ENCODE measurements around the gene MS4A5.

Gene MS4A5

GRCh38 chr11:60429272-60429671 lies at the start of gene MS4A5:
Gene MS4A5, plus strand, starts transcription at chr11:60429572. Its CDS starts 103 bp downstream, at chr11:60429675.
- in situ Hi-C loops (cut with MboI; ENCODE audit: low pct_unique_long_range_greater_than_20kb, low sequenced_read_pairs, unreplicated experiment) = no loop called here
- no peak for TF ChIP-seq CTCF (IDR thresholded peaks at IDR 0.05; ENCODE audit: extremely low read depth, insufficient read depth, missing control alignments)
- DNase-seq (ENCODE audit: low spot score) = no peak

- in situ Hi-C loops (cut with MboI; ENCODE audit: low pct_unique_long_range_greater_than_20kb, low sequenced_read_pairs, unreplicated experiment) = no loop called here
- no peak for TF ChIP-seq CTCF (IDR thresholded peaks at IDR 0.05; ENCODE audit: extremely low read depth, insufficient read depth, missing control alignments)
- DNase-seq (ENCODE audit: low spot score) = peak; percentile 49
These were observed 40.0 kb upstream of the MS4A5 start for GRCh38 chr11:60389279-60389910.

- in situ Hi-C loops (cut with MboI; ENCODE audit: low pct_unique_long_range_greater_than_20kb, low sequenced_read_pairs, unreplicated experiment) = no loop called here
- TF ChIP-seq CTCF (IDR thresholded peaks at IDR 0.05; ENCODE audit: extremely low read depth, insufficient read depth, missing control alignments) = no peak
- no peak for DNase-seq (ENCODE audit: low spot score)
These were observed 39.0 kb upstream of the MS4A5 start for GRCh38 chr11:60390419-60390818.

GRCh38 chr11:60392361-60392760 lies 37.0 kb upstream of the MS4A5 start:
- DNase-seq (ENCODE audit: low spot score) = no peak
- in situ Hi-C loops (cut with MboI; ENCODE audit: low pct_unique_long_range_greater_than_20kb, low sequenced_read_pairs, unreplicated experiment) = no loop called here
- no peak for TF ChIP-seq CTCF (IDR thresholded peaks at IDR 0.05; ENCODE audit: extremely low read depth, insufficient read depth, missing control alignments)

GRCh38 chr11:60393016-60393415 lies 36.4 kb upstream of the MS4A5 start:
- DNase-seq (ENCODE audit: low spot score) = no peak
- in situ Hi-C loops (cut with MboI; ENCODE audit: low pct_unique_long_range_greater_than_20kb, low sequenced_read_pairs, unreplicated experiment) = no loop called here
- TF ChIP-seq CTCF (IDR thresholded peaks at IDR 0.05; ENCODE audit: extremely low read depth, insufficient read depth, missing control alignments) = no peak

- in situ Hi-C loops (cut with MboI; ENCODE audit: low pct_unique_long_range_greater_than_20kb, low sequenced_read_pairs, unreplicated experiment) = no loop called here
- TF ChIP-seq CTCF (IDR thresholded peaks at IDR 0.05; ENCODE audit: extremely low read depth, insufficient read depth, missing control alignments) = no peak
- no peak for DNase-seq (ENCODE audit: low spot score)
These were observed 34.5 kb upstream of the MS4A5 start for GRCh38 chr11:60394666-60395380.

Measured in GM13977 (cell line).